K562 (cell line): ENCODE results near the gene RPUSD1. TPM values are rescaled to one million over a fixed set of nuclear protein-coding genes. Genes with fewer than 3 reads are reported as not detected.

Source experiments
- ARNT ChIP-seq, 2 experiments: fragments of 450-650 bp; IDR thresholded peaks; 2 replicates each; pipeline ENCODE4 v1.6.1; 2016; ENCODE audit warnings: mild to moderate bottlenecking in 1 of 2
- CHCHD3 ChIP-seq: fragments of 250-450 bp; sonication (Bioruptor Pico); IDR thresholded peaks from 2 replicates; pipeline ENCODE4 v2.1.2; 2022; ENCODE audit warnings: mild to moderate bottlenecking
- JUNB ChIP-seq: fragments of 450-650 bp; formaldehyde crosslinking; conservative IDR thresholded peaks from 2 replicates; pipeline ENCODE4 v1.4.0; 2020; ENCODE audit warnings: mild to moderate bottlenecking
- L3MBTL2 ChIP-seq: fragments of 450-650 bp; IDR thresholded peaks from 2 replicates; pipeline ENCODE4 v1.6.1; 2016; ENCODE audit warnings: mild to moderate bottlenecking, moderate library complexity
- MCM3 ChIP-seq: fragments of 450-650 bp; IDR thresholded peaks from 2 replicates; pipeline ENCODE4 v1.6.1; 2016
- RHOXF2B ChIP-seq: fragments of 250-450 bp; sonication (Bioruptor Pico); conservative IDR thresholded peaks from 2 replicates; pipeline ENCODE4 v1.5.1; 2021
- TEAD1 ChIP-seq, 2 experiments: fragments of 450-650 bp in 1 of 2; sonication (generic) in 1 of 2; formaldehyde crosslinking; IDR thresholded peaks; 2 replicates each; pipeline versions ENCODE4 v1.4.0 to v1.8.0; 2020 to 2022; ENCODE audit warnings: mild to moderate bottlenecking in 2 of 2, missing genetic modification reagents in 1 of 2
- ZFP30 ChIP-seq: fragments of 250-450 bp; sonication (Bioruptor Pico); IDR thresholded peaks from 2 replicates; pipeline ENCODE4 v1.8.0; 2022; ENCODE audit warnings: moderate library complexity, mild to moderate bottlenecking, inconsistent platforms, borderline replicate concordance
- ZNF12 ChIP-seq: sonication (generic); formaldehyde crosslinking; IDR thresholded peaks from 2 replicates; pipeline ENCODE4 v1.4.0; 2020; ENCODE audit warnings: mild to moderate bottlenecking, missing genetic modification reagents
- ZNF232 ChIP-seq: sonication (generic); formaldehyde crosslinking; IDR thresholded peaks from 2 replicates; pipeline ENCODE4 v1.8.0; 2022; ENCODE audit warnings: mild to moderate bottlenecking, missing genetic modification reagents
- ZNF696 ChIP-seq: fragments of 250-450 bp; sonication (Bioruptor Pico); conservative IDR thresholded peaks from 2 replicates; pipeline ENCODE4 v1.4.0; 2020; ENCODE audit warnings: mild to moderate bottlenecking, moderate library complexity
- ZNF699 ChIP-seq: fragments of 250-450 bp; sonication (Bioruptor Pico); IDR thresholded peaks from 2 replicates; pipeline ENCODE4 v1.8.0; 2021; ENCODE audit warnings: mild to moderate bottlenecking, moderate library complexity; ENCODE audit not compliant: insufficient replicate concordance
- polyA plus RNA-seq, 8 experiments: library from polyadenylated mRNA; depleted of rRNA in 4 of 8; stranded (reverse) in 5 of 8; unstranded in 3 of 8; fragments of >200 nt; fragmentation: Nextera tagmentation in 2 of 8; fragmentation: Illumina TruSeq in 1 of 8; extraction: Ambion mirVana in 2 of 8; extraction: Trizol in 1 of 8; gene quantifications; 2 replicates each; pipeline versions ENCODE4 v1.2.1 to v1.2.3, GENCODE V29; 2011 to 2014; ENCODE audit warnings: inconsistent platforms in 1 of 8, missing spikeins in 1 of 8
- total RNA-seq, 7 experiments: library from RNA; depleted of rRNA in 6 of 7; stranded (reverse); fragments of >200 nt in 6 of 7; fragmentation: Illumina TruSeq in 2 of 7; extraction: Trizol in 2 of 7; gene quantifications; 2 replicates each; pipeline versions ENCODE4 v1.2.1 to v1.2.3, GENCODE V29; 2011 to 2021; ENCODE audit warnings: low replicate concordance in 1 of 7
- TF ChIP-seq, protein P1 (sequence below), 2 experiments: fragments of 450-650 bp; IDR thresholded peaks; 2 replicates each; pipeline ENCODE4 v1.6.1; 2016; ENCODE audit warnings: mild to moderate bottlenecking in 2 of 2, borderline replicate concordance in 1 of 2, low read depth in 1 of 2, moderate library complexity in 1 of 2
- TF ChIP-seq, protein P2 (sequence below): fragments of 450-650 bp; formaldehyde crosslinking; IDR thresholded peaks from 2 replicates; pipeline ENCODE4 v1.4.0; 2020; ENCODE audit warnings: mild to moderate bottlenecking, moderate library complexity
- TF ChIP-seq, protein P3 (sequence below): fragments of 250-450 bp; sonication (Bioruptor Pico); IDR thresholded peaks from 2 replicates; pipeline ENCODE4 v1.4.0; 2020; ENCODE audit warnings: borderline replicate concordance

RPUSD1 gene
- total and polyA plus RNA-seq, 9 of the 15 experiments (the other 6 are each of a cell fraction or from before 2014, with no cell fraction given) = 0.45 to 56.6 (median 12.0) TPM

- TF ChIP-seq, protein P1, sequence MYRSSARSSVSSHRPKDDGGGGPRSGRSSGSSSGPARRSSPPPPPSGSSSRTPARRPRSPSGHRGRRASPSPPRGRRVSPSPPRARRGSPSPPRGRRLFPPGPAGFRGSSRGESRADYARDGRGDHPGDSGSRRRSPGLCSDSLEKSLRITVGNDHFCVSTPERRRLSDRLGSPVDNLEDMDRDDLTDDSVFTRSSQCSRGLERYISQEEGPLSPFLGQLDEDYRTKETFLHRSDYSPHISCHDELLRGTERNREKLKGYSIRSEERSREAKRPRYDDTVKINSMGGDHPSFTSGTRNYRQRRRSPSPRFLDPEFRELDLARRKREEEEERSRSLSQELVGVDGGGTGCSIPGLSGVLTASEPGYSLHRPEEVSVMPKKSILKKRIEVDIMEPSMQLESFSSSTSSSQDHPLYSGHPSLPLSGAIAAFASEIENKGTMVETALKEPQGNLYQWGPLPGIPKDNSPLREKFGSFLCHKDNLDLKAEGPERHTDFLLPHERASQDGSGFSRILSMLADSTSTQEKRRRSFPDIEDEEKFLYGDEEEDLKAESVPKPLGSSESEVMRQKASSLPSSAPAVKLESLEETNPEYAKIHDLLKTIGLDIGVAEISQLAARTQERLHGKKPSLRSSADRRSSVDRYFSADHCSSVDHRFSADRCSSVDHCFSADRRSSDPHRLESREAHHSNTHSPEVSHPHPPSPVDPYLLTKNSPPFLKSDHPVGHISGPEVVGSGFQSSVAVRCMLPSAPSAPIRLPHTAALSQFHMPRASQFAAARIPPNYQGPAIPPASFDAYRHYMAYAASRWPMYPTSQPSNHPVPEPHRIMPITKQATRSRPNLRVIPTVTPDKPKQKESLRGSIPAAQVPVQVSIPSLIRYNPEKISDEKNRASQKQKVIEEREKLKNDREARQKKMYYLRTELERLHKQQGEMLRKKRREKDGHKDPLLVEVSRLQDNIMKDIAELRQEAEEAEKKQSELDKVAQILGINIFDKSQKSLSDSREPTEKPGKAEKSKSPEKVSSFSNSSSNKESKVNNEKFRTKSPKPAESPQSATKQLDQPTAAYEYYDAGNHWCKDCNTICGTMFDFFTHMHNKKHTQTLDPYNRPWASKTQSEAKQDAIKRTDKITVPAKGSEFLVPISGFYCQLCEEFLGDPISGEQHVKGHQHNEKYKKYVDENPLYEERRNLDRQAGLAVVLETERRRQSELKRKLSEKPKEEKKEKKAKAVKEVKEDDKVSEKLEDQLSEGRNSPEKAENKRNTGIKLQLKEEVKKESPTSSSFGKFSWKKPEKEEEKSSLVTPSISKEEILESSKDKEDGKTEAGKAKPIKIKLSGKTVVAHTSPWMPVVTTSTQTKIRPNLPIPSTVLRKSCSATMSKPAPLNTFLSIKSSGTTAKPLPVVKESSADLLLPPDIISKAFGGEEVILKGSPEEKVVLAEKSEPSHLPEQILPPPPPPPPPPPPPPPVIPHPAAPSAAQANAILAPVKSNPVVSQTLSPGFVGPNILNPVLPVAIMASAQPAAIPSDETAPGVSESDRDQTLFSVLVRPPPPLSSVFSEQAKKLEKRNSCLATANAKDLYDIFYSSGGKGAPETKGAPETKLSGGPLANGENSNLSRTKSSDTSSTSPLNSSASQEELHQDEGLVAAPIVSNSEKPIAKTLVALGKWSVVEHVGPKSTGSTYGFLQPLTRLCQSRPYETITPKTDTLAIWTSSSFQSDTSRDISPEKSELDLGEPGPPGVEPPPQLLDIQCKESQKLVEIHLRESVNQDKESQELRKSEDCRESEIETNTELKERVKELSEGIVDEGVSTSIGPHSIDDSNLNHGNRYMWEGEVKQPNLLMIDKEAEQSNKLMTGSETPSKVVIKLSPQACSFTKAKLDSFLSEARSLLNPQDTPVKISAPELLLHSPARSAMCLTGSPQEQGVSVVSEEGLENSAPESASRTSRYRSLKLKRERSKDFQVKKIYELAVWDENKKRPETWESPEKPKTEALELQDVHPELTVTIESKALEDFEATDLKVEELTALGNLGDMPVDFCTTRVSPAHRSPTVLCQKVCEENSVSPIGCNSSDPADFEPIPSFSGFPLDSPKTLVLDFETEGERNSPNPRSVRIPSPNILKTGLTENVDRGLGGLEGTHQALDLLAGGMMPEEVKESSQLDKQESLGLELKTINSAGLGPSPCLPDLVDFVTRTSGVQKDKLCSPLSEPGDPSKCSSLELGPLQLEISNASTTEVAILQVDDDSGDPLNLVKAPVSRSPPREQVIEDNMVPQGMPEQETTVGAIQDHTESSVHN (IDR thresholded peaks at IDR 0.05; ENCODE audit: borderline replicate concordance in 1 of 2, low read depth in 1 of 2) = no peak
- TF ChIP-seq, protein P2, sequence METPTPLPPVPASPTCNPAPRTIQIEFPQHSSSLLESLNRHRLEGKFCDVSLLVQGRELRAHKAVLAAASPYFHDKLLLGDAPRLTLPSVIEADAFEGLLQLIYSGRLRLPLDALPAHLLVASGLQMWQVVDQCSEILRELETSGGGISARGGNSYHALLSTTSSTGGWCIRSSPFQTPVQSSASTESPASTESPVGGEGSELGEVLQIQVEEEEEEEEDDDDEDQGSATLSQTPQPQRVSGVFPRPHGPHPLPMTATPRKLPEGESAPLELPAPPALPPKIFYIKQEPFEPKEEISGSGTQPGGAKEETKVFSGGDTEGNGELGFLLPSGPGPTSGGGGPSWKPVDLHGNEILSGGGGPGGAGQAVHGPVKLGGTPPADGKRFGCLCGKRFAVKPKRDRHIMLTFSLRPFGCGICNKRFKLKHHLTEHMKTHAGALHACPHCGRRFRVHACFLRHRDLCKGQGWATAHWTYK (CRISPR knock-in tag) = no peak
- TF ChIP-seq TEAD1 (CRISPR knock-in tag; IDR thresholded peaks at IDR 0.05) (0 out of 4 replicates have a peak, but pooled peaks of 1 of the 2 experiments have one; percentile 37), ZNF12 (CRISPR knock-in tag) (no peak), ZNF699 (no peak), ZFP30 (CRISPR knock-in tag) (no peak), MCM3 (no peak), ARNT (IDR thresholded peaks at IDR 0.05) (no peak), L3MBTL2 (peak; percentile 62), ZNF232 (no peak), JUNB (CRISPR knock-in tag) (no peak), CHCHD3 (no peak), RHOXF2B (no peak), ZNF696 (CRISPR knock-in tag) (no peak)
- TF ChIP-seq, protein P3, sequence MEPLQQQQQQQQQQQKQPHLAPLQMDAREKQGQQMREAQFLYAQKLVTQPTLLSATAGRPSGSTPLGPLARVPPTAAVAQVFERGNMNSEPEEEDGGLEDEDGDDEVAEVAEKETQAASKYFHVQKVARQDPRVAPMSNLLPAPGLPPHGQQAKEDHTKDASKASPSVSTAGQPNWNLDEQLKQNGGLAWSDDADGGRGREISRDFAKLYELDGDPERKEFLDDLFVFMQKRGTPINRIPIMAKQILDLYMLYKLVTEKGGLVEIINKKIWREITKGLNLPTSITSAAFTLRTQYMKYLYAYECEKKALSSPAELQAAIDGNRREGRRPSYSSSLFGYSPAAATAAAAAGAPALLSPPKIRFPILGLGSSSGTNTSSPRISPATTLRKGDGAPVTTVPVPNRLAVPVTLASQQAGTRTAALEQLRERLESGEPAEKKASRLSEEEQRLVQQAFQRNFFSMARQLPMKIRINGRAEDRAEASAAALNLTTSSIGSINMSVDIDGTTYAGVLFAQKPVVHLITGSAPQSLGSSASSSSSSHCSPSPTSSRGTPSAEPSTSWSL (CRISPR knock-in tag) = no peak
These were observed 2.3 kb downstream of the RPUSD1 start (continued) for GRCh38 chr16:785563-786535.
